Measurements from ENCODE around the gene FUCA1.

Gene FUCA1

GRCh38 chr1:23799570-23800399 is 68.3 kb downstream of the FUCA1 start:
- no peak for FAIRE-seq

DNA sequence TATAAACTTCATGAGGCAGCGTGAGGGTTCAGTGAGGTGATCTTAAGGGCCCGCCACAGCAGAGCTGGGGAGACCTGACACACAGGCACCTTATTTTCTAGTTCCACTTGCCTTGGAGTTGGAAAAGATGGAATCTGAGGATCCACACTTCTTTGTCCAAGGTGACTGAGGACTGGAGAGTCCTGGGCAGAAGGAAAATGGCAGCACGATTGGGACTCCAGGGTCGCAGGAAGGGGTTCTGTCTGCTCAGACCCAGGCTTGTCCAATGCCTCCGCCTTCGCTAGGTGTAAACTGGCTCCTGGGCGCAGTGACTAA is 68.9 kb downstream of the FUCA1 start:
- no peak for FAIRE-seq

DNA sequence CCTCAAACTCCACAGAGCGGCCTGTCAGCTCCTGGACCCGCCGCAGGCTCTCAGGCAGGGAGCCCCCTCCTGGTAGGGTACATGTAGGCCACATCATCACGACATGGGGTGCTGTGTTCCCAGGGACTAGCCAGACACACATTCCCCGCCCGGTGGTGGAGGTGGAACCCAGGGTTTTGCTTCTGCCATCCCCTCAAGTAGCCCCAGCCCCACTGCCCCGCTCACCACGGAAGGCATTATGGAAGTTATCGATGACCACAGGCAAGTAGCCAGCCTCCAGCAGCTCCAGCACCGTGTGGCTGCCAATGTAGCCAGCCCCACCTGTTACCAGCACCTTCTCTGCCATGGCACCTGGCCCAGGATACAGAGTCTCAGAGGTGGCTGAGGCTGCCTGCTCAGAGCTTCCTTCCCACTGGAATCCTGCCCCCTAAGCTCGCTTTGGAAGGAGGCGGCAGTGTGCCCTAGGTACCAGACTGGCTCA is 69.4 kb downstream of the FUCA1 start:
- no peak for FAIRE-seq

- FAIRE-seq, result no peak
Measured at GRCh38 chr1:23797478-23798448, 70.3 kb downstream of the FUCA1 start.

DNA sequence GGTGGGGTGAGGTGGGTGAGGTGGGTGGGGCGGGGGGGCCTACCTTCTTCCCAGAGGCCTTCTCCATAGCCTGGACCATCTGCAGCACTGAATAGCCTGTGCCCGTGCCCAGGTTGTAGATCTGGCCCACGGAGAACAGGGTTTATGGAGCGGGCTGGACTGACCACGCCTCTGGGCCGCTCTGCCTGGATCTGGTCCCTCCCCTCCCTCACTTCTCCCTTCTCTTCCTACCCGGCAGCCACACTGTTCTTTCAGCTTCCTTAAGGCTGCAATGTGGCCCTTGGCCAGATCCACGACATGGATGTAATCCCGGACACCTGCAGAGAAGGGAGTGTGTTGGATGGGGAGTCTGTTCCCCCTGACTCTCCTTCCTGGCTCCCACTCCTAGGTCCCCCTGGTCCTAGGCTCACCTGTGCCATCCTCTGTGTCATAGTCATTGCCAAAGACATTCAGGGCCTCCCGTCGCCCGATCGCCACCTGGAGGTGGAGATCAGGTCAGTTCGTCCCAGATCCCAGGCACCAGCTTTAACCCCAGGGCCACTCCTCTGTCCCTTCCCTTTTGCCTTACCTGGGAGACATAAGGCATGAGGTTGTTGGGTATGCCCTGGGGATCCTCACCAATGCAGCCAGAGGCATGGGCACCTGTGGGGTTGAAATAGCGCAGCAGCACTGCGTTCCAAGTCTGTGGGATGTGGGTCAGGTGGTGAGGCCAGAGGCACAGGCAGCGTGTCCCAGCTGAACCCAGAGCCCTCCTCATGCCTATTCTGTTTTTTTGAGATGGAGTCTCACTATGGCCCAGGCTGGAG is 71.4 kb downstream of the FUCA1 start:
- FAIRE-seq, result no peak

DNA sequence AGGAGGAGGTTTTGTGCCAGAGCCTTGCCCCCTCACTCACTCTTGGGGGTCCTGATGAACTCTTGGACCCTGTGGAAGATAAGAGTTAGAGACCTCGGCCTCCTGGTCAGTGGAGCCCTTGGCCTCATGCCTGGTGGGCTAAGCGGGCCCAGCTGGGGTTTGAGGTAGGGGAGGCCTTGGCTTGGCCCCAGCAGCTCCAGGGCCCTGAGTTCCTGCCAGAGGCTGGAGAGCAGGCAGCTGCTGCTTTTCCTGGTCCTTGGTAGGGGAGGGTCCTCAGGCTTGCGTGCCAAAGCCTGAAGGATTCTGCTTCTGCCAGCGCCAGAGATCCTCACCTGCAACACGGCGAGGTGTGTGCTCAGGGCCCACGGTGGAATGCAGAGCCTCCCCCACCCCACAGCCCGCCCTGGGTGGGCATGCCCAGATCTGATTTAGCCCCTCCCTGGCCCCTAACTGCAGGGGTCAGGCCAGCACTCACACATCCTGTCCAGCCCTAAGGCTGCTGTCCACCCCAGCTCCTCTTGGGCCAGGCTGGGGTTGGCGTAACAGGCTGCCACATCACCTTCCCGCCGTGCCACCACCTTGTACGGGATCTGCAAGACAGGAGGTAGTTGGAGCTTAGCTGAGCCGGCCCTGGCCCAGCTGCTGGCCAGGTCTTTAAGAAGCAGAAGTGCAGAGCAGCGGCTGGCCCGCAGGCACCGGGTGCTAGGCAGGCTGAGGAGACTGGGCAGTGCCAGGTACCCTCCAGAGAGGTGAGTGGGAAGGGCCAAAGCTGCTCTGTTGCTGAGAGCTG is 72.2 kb downstream of the FUCA1 start:
- FAIRE-seq, result no peak
